HCT116 (cell line): ENCODE measurements around the gene LBR. TPM values are rescaled to one million over a fixed set of nuclear protein-coding genes. Genes with fewer than 3 reads are reported as not detected.

Experiments
- ATAC-seq: fragments of 200-7000 bp; cut with Tn5 transposase; 2 replicates; pipeline ENCODE4 v1.9.1; 2020; ENCODE audit warnings: mild to moderate bottlenecking, moderate library complexity
- BruUV-seq: library from RNA; stranded (reverse); fragments of 400-500 nt; replicated peaks from 2 replicates; lab custom pipeline; 2021; lab: Mats Ljungman, UMichigan
- CTCF ChIA-PET: fragments of 300-600 bp; sonication (Branson Sonifier 250); formaldehyde crosslinking; loops from one replicate; lab custom pipeline; 2021; ENCODE audit warnings: antibody characterized with exemption; lab: Charles Lee
- POLR2A ChIA-PET: fragments of 300-600, 350-600 bp; sonication (Branson Sonifier 250); formaldehyde crosslinking; loops from one replicate; lab custom pipeline; 2021; ENCODE audit warnings: antibody characterized with exemption; lab: Charles Lee
- RAD21 ChIA-PET, 2 experiments: fragments of 300-600 bp; sonication (Branson Sonifier 250); formaldehyde crosslinking; loops; one replicate each; lab custom pipeline; 2023; ENCODE audit warnings: low total read pairs in 2 of 2; ENCODE audit not compliant: uncharacterized antibody in 2 of 2, unreplicated experiment in 2 of 2, low non-redundant PET in 1 of 2; lab: Charles Lee
- DNase-seq: peaks from one replicate; pipeline ENCODE4 v3.0.0-alpha.2; 2010; ENCODE audit warnings: low read depth, low spot score
- H2AFZ ChIP-seq: fragments of 200-600 bp; shearing (Covaris generic), sonication (generic); 2 replicates; pipeline ENCODE4 v1.6.1; 2017; ENCODE audit warnings: low read depth, mixed run types, mixed read lengths, antibody characterized with exemption, low read length; ENCODE audit not compliant: poor library complexity, severe bottlenecking
- H3K27ac ChIP-seq: 2 replicates; pipeline ENCODE4 v1.5.1; 2012; ENCODE audit warnings: low read depth, low read length
- H3K27me3 ChIP-seq: fragments of 200-600 bp; sonication (generic); 2 replicates; pipeline ENCODE4 v1.6.1; 2016; ENCODE audit warnings: mixed run types, low read length, mixed read lengths; ENCODE audit not compliant: insufficient read depth
- H3K36me3 ChIP-seq, 2 experiments: fragments of 200-500 bp in 1 of 2; fragments of 200-600 bp in 1 of 2; sonication (Bioruptor generic) in 1 of 2; sonication (generic) in 1 of 2; 2 replicates each; pipeline versions ENCODE4 v1.5.1 to v1.6.1; 2014 to 2016; ENCODE audit warnings: low read length in 2 of 2, inconsistent platforms in 1 of 2, mixed read lengths in 1 of 2, mixed run types in 1 of 2; ENCODE audit not compliant: insufficient read depth in 2 of 2, control insufficient read depth in 1 of 2
- H3K4me1 ChIP-seq, 2 experiments: fragments of 200-600 bp in 1 of 2; sonication (generic) in 1 of 2; 2 replicates each; pipeline versions ENCODE4 v1.5.1 to v1.6.1; 2012 to 2017; ENCODE audit warnings: low read length in 2 of 2, inconsistent platforms in 1 of 2, mild to moderate bottlenecking in 1 of 2, mixed read lengths in 1 of 2, mixed run types in 1 of 2, moderate library complexity in 1 of 2; ENCODE audit not compliant: insufficient read depth in 2 of 2, control insufficient read depth in 1 of 2
- H3K4me2 ChIP-seq: fragments of 200-600 bp; sonication (generic); 2 replicates; pipeline ENCODE4 v1.6.1; 2017; ENCODE audit warnings: mixed run types, low read length, mixed read lengths
- H3K4me3 ChIP-seq, 2 experiments: fragments of 200-600 bp in 1 of 2; sonication (generic) in 1 of 2; replicated peaks in 1 of 2; 2 replicates each; pipeline ENCODE4 v1.5.1; 2011 to 2016; ENCODE audit warnings: low read length in 2 of 2, control low read depth in 1 of 2, low read depth in 1 of 2, mild to moderate bottlenecking in 1 of 2, mixed read lengths in 1 of 2, mixed run types in 1 of 2
- H3K79me2 ChIP-seq: fragments of 200-600 bp; sonication (generic); 2 replicates; pipeline ENCODE4 v1.6.1; 2017; ENCODE audit warnings: mild to moderate bottlenecking, mixed run types, low read length, moderate library complexity, mixed read lengths; ENCODE audit not compliant: insufficient read depth
- H3K9ac ChIP-seq: fragments of 200-600 bp; sonication (generic); 2 replicates; pipeline ENCODE4 v1.6.1; 2016; ENCODE audit warnings: low read length, mixed read lengths
- H3K9me2 ChIP-seq: fragments of 200-600 bp; sonication (generic), shearing (Covaris generic); 2 replicates; pipeline ENCODE4 v1.6.1; 2017; ENCODE audit warnings: mixed run types, mild to moderate bottlenecking, moderate library complexity; ENCODE audit not compliant: insufficient read depth
- H3K9me3 ChIP-seq, 2 experiments: fragments of 200-500 bp in 1 of 2; fragments of 200-600 bp in 1 of 2; sonication (Bioruptor generic) in 1 of 2; sonication (generic) in 1 of 2; 2 replicates each; pipeline ENCODE4 v1.6.1; 2014 to 2017; ENCODE audit warnings: low read length in 2 of 2, mixed read lengths in 2 of 2, inconsistent platforms in 1 of 2, low read depth in 1 of 2, mild to moderate bottlenecking in 1 of 2, mixed run types in 1 of 2, moderate library complexity in 1 of 2; ENCODE audit not compliant: control insufficient read depth in 1 of 2, insufficient read depth in 1 of 2
- H4K20me1 ChIP-seq: fragments of 200-600 bp; sonication (generic), shearing (Covaris generic); 2 replicates; pipeline ENCODE4 v1.6.1; 2017; ENCODE audit warnings: mixed run types, mild to moderate bottlenecking, moderate library complexity; ENCODE audit not compliant: insufficient read depth
- CBX3 ChIP-seq: IDR thresholded peaks from 2 replicates; pipeline ENCODE4 v1.6.1; 2012; ENCODE audit warnings: low read depth
- CEBPB ChIP-seq: IDR thresholded peaks from 2 replicates; pipeline ENCODE4 v1.6.1; 2012; ENCODE audit warnings: low read depth
- ELF1 ChIP-seq: IDR thresholded peaks from 2 replicates; pipeline ENCODE4 v1.6.1; 2012; ENCODE audit warnings: low read depth, borderline replicate concordance
- EZH2phosphoT487 ChIP-seq: fragments of 200-600 bp; IDR thresholded peaks from 2 replicates; pipeline ENCODE4 v1.6.1; 2018; ENCODE audit warnings: antibody characterized with exemption, borderline replicate concordance
- FOSL1 ChIP-seq: IDR thresholded peaks from 2 replicates; pipeline ENCODE4 v1.6.1; 2012; ENCODE audit warnings: low read depth
- JUND ChIP-seq: IDR thresholded peaks from 2 replicates; pipeline ENCODE4 v1.6.1; 2012
- POLR2A ChIP-seq: IDR thresholded peaks from 2 replicates; pipeline ENCODE4 v1.7.0; 2011; ENCODE audit warnings: borderline replicate concordance; ENCODE audit not compliant: insufficient read depth, insufficient read length; ENCODE audit errors: extremely low read depth
- SP1 ChIP-seq: IDR thresholded peaks from 2 replicates; pipeline ENCODE4 v1.6.1; 2012; ENCODE audit warnings: low read depth
- SRF ChIP-seq: IDR thresholded peaks from 2 replicates; pipeline ENCODE4 v1.6.1; 2012; ENCODE audit warnings: low read depth
- YY1 ChIP-seq: IDR thresholded peaks from 2 replicates; pipeline ENCODE4 v1.6.1; 2011; ENCODE audit warnings: low read length, low read depth, moderate library complexity, mild to moderate bottlenecking; ENCODE audit not compliant: insufficient replicate concordance; ENCODE audit errors: extremely low read depth
- ZNF274 ChIP-seq: fragments of 200-500 bp; sonication (Bioruptor generic); IDR thresholded peaks from 2 replicates; pipeline ENCODE4 v1.6.1; 2014; ENCODE audit warnings: mild to moderate bottlenecking, low read depth, low read length, inconsistent platforms
- intact Hi-C: fragments of 100-400 bp; cut with micrococcal nuclease; formaldehyde crosslinking; loops from 2 replicates; pipeline ENCODE4 v1.10.0; 2022
- total RNA-seq: library from RNA; stranded (reverse); gene quantifications from one replicate; pipeline ENCODE4 v1.2.1, GENCODE V29; 2021; ENCODE audit not compliant: unreplicated experiment
- TF ChIP-seq, protein P1 (sequence below): IDR thresholded peaks from 2 replicates; pipeline ENCODE4 v1.6.1; 2011; ENCODE audit warnings: mild to moderate bottlenecking, low read length, moderate library complexity; ENCODE audit not compliant: insufficient replicate concordance; ENCODE audit errors: extremely low read depth
- TF ChIP-seq, protein P2 (sequence below): IDR thresholded peaks from 2 replicates; pipeline ENCODE4 v1.6.1; 2012
- TF ChIP-seq, protein P3 (sequence below): IDR thresholded peaks from 2 replicates; pipeline ENCODE4 v1.6.1; 2012

Gene LBR
- total RNA-seq, 1 experiment from 2014 or later = 97.4 TPM

DNA sequence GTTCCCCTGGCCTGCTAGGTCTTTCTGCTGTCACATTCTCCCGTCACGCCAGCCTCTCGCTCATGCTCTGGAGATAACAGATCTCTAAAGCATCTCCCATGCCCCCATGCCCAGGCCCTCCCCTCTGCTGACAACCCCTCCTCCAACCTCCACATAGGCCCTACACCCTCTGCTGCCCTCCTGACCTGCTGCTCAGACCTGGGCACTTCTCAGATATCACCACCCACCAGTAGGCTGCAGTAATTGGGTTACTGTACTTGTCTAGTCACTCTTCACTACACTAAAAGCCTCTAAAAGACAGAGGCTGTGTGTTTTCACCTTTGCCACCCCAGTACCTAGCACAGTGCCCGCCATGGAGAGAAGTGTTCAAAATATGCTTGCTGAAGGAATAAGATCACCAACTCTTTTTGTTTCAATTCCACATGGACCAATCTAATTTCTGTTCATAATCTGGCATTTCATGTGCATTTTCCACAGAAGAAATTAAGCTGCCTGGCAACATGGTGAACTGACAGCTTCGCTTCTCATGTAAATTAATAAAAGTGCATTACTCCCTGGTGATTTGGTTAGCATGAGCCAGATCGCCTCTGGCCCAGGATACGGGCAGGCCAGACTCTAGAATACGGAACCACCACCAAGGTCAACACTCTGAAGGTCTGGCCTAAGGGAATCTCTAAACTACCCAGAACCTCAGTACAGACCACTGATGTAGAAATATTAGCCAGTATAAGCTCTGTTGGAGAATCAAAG lies 20.7 kb downstream of the LBR start:
- Histone ChIP-seq H3K9me3 (no peaks in the 10 kb centered on the region), H3K4me1 (no peaks in the 10 kb centered on the region), H3K79me2 (peaks cover 26% of the 10 kb centered on the region; the same call in 1 of the 2 replicates), H3K4me3 (no peak overlapping the region), H2AFZ (no peak overlapping the region), H3K4me2 (no peak overlapping the region), H3K27me3 (no peaks in the 10 kb centered on the region), H3K9ac (no peak overlapping the region)
- BruUV-seq = no TSS peak
- DNase-seq = no peak
- RAD21 ChIA-PET = no interaction called here
- intact Hi-C loops = no loop called here
- no peak for TF ChIP-seq ZNF274
- no peak for TF ChIP-seq YY1
- no peak for TF ChIP-seq JUND
- TF ChIP-seq EZH2phosphoT487 = no peak
- TF ChIP-seq SRF = no peak
- TF ChIP-seq ELF1 = no peak
- TF ChIP-seq CEBPB = no peak
- no peak for TF ChIP-seq POLR2A
- TF ChIP-seq, protein P1, sequence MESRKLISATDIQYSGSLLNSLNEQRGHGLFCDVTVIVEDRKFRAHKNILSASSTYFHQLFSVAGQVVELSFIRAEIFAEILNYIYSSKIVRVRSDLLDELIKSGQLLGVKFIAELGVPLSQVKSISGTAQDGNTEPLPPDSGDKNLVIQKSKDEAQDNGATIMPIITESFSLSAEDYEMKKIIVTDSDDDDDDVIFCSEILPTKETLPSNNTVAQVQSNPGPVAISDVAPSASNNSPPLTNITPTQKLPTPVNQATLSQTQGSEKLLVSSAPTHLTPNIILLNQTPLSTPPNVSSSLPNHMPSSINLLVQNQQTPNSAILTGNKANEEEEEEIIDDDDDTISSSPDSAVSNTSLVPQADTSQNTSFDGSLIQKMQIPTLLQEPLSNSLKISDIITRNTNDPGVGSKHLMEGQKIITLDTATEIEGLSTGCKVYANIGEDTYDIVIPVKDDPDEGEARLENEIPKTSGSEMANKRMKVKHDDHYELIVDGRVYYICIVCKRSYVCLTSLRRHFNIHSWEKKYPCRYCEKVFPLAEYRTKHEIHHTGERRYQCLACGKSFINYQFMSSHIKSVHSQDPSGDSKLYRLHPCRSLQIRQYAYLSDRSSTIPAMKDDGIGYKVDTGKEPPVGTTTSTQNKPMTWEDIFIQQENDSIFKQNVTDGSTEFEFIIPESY = no peak
- TF ChIP-seq, protein P2, sequence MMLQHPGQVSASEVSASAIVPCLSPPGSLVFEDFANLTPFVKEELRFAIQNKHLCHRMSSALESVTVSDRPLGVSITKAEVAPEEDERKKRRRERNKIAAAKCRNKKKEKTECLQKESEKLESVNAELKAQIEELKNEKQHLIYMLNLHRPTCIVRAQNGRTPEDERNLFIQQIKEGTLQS = no peak
- no peak for TF ChIP-seq CBX3
- TF ChIP-seq, protein P3, sequence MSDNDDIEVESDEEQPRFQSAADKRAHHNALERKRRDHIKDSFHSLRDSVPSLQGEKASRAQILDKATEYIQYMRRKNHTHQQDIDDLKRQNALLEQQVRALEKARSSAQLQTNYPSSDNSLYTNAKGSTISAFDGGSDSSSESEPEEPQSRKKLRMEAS = no peak
- TF ChIP-seq SP1 = no peak
- TF ChIP-seq FOSL1 = no peak
- TF ChIP-seq, all 23 proteins: peak for 0
- no peak overlapping the region for H3K27ac ChIP-seq
- H4K20me1 ChIP-seq = no peaks in the 10 kb centered on the region
- POLR2A ChIA-PET = no interaction called here
- no peaks in the 10 kb centered on the region for H3K9me2 ChIP-seq
- ATAC-seq = peak; percentile 52; the same call in 1 of the 2 replicates
- CTCF ChIA-PET = no interaction called here
- H3K36me3 ChIP-seq = peaks cover 35 to 41% of the 10 kb centered on the region in 2 experiments
